ENCODE results near the gene HSD17B4. TPM values are rescaled to one million over a fixed set of nuclear protein-coding genes. Genes with fewer than 3 reads are reported as not detected.
"Not testable (repeated sequence)": the region's sequence is repeated elsewhere in the genome, so short reads cannot be mapped to it uniquely, and the experiment has no call there.

Gene HSD17B4
- total and polyA plus RNA-seq, 9 of the 15 experiments (the other 6 are each of a cell fraction or from before 2014, with no cell fraction given), result 50.6 to 187 (median 94.6) TPM

- TF ChIP-seq PRDM10 (IDR thresholded peaks at IDR 0.05; ENCODE audit: partially characterized antibody) (peak; percentile 27), NR2C1 (IDR thresholded peaks at IDR 0.05) (no peak), NR2C1 (tag; IDR thresholded peaks at IDR 0.05) (no peak), ZSCAN29 (IDR thresholded peaks at IDR 0.05) (no peak), ETV6 (IDR thresholded peaks at IDR 0.05; ENCODE audit: borderline replicate concordance in 1 of 2, low read depth in 2 of 2, low read length in 1 of 2) (no peak), ETV6 (CRISPR knock-in tag; IDR thresholded peaks at IDR 0.05; ENCODE audit: borderline replicate concordance) (no peak)
Observed at GRCh38 chr5:119439140-119439631, 13.1 kb upstream of the HSD17B4 start (continued).

GRCh38 chr5:119439632-119440031 is 12.7 kb upstream of the HSD17B4 start:
- intact Hi-C loops (cut with micrococcal nuclease), result loop anchor here (10.0 kb wide), 1 partner anchor 305 kb away; no protein-coding TSS in a partner anchor
- BruUV-seq (replicated peaks); H3K27ac ChIP-seq (ENCODE audit: extremely low read depth, low read depth, low read length); H3K9ac ChIP-seq (ENCODE audit: insufficient read depth in 1 of 2, low read depth in 2 of 2, low read length in 2 of 2); H4K20me1 ChIP-seq (replicated peaks; ENCODE audit: control insufficient read depth, insufficient read depth, low read length); in situ Hi-C loops (cut with MboI); H3K9me3 ChIP-seq (replicated peaks; ENCODE audit: control insufficient read depth, insufficient read depth, low read depth, low read length); CTCF ChIA-PET (ENCODE audit: low intra/inter-chr PET ratio); H3K79me2 ChIP-seq (ENCODE audit: control insufficient read depth, insufficient read depth, low read length); H3K27me3 ChIP-seq (ENCODE audit: control insufficient read depth in 2 of 2, insufficient read depth in 2 of 2, low read length in 2 of 2); H3K9me1 ChIP-seq (ENCODE audit: control insufficient read depth, insufficient read depth, low read length); H3K4me3 ChIP-seq; H3K36me3 ChIP-seq (ENCODE audit: control insufficient read depth, insufficient read depth, low read length); DNase-seq (ENCODE audit: extremely low read depth in 1 of 4, low spot score in 3 of 4); FAIRE-seq: not testable (repeated sequence)
- WGBS (ENCODE audit: insufficient coverage, low coverage, missing lambda C conversion rate), result 44% methylated on average over 3 of the region's 3 CpGs
- peak; percentile 28 for ATAC-seq
- H3K4me1 ChIP-seq (replicated peaks in 1 of 2; ENCODE audit: control insufficient read depth in 2 of 2, insufficient read depth in 2 of 2, low read length in 2 of 2), result peaks cover 0 to 15% of the 10 kb centered on the region in 2 experiments; a peak in 4 of 5 replicates
- peak overlapping the region; percentile 92; the same call in 1 of the 2 replicates for H2AFZ ChIP-seq (ENCODE audit: low read depth, low read length)
- peak overlapping the region; percentile 80; the same call in 1 of the 2 replicates for H3K4me2 ChIP-seq (ENCODE audit: insufficient read depth, low read length)
- POLR2A ChIA-PET, result interaction anchor here (0.5 to 0.7 kb wide), 2 partner anchors 119 to 252 kb away, joined by 3 read pairs; no protein-coding TSS in a partner anchor
